Measurements from ENCODE around the gene CDC14B.
"Not testable (repeated sequence)": the region's sequence is repeated elsewhere in the genome, so short reads cannot be mapped to it uniquely, and the experiment has no call there.

CDC14B gene

GRCh38 chr9:96587338-96588315 lies 32.0 kb downstream of the CDC14B start:
- no peak for DNase-seq (ENCODE audit: low read depth)
- TF ChIP-seq CTCF (IDR thresholded peaks at IDR 0.05; ENCODE audit: low read length, missing control alignments), result no peak
- no peak overlapping the region for H3K4me3 ChIP-seq (replicated peaks; ENCODE audit: low read depth, low read length)

GRCh38 chr9:96585426-96585825 lies 34.2 kb downstream of the CDC14B start:
- no peak overlapping the region for H3K4me3 ChIP-seq (replicated peaks; ENCODE audit: low read depth, low read length)
- TF ChIP-seq CTCF (IDR thresholded peaks at IDR 0.05; ENCODE audit: low read length, missing control alignments), result no peak
- no peak for DNase-seq (ENCODE audit: low read depth)

- H3K4me3 ChIP-seq (replicated peaks; ENCODE audit: low read depth, low read length); DNase-seq (ENCODE audit: low read depth): not testable (repeated sequence)
Observed at GRCh38 chr9:96582199-96582598, 37.4 kb downstream of the CDC14B start.

- no peak for TF ChIP-seq CTCF (IDR thresholded peaks at IDR 0.05; ENCODE audit: low read length, missing control alignments)
- DNase-seq (ENCODE audit: low read depth), result no peak
- H3K4me3 ChIP-seq (replicated peaks; ENCODE audit: low read depth, low read length), result no peak overlapping the region
Observed at GRCh38 chr9:96581786-96582185, 37.9 kb downstream of the CDC14B start.

GRCh38 chr9:96581301-96581700 lies 38.3 kb downstream of the CDC14B start:
- no peak for DNase-seq (ENCODE audit: low read depth)
- no peak for TF ChIP-seq CTCF (IDR thresholded peaks at IDR 0.05; ENCODE audit: low read length, missing control alignments)
- H3K4me3 ChIP-seq (replicated peaks; ENCODE audit: low read depth, low read length), result no peak overlapping the region

- TF ChIP-seq CTCF (IDR thresholded peaks at IDR 0.05; ENCODE audit: low read length, missing control alignments), result no peak
- no peak for DNase-seq (ENCODE audit: low read depth)
- H3K4me3 ChIP-seq (replicated peaks; ENCODE audit: low read depth, low read length), result no peak overlapping the region
Observed at GRCh38 chr9:96574931-96575351, 44.7 kb downstream of the CDC14B start.

GRCh38 chr9:96574455-96574854 lies 45.2 kb downstream of the CDC14B start:
- no peak for TF ChIP-seq CTCF (IDR thresholded peaks at IDR 0.05; ENCODE audit: low read length, missing control alignments)
- no peak overlapping the region for H3K4me3 ChIP-seq (replicated peaks; ENCODE audit: low read depth, low read length)
- DNase-seq (ENCODE audit: low read depth), result no peak

Data from fibroblast of pulmonary artery (primary cell).